ENCODE data around the gene SPP1.

- no peak for TF ChIP-seq CREB1 (IDR thresholded peaks at IDR 0.05; ENCODE audit: low read depth)
- TF ChIP-seq, protein P1, sequence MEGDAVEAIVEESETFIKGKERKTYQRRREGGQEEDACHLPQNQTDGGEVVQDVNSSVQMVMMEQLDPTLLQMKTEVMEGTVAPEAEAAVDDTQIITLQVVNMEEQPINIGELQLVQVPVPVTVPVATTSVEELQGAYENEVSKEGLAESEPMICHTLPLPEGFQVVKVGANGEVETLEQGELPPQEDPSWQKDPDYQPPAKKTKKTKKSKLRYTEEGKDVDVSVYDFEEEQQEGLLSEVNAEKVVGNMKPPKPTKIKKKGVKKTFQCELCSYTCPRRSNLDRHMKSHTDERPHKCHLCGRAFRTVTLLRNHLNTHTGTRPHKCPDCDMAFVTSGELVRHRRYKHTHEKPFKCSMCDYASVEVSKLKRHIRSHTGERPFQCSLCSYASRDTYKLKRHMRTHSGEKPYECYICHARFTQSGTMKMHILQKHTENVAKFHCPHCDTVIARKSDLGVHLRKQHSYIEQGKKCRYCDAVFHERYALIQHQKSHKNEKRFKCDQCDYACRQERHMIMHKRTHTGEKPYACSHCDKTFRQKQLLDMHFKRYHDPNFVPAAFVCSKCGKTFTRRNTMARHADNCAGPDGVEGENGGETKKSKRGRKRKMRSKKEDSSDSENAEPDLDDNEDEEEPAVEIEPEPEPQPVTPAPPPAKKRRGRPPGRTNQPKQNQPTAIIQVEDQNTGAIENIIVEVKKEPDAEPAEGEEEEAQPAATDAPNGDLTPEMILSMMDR (IDR thresholded peaks at IDR 0.05 in 2 of 3, conservative IDR thresholded peaks at IDR 0.05 in 1 of 3; ENCODE audit: control insufficient read depth in 2 of 3, extremely low read depth in 1 of 3, insufficient read depth in 1 of 3, low read depth in 3 of 3, low read length in 3 of 3) = no peak
- TF ChIP-seq POLR2A (IDR thresholded peaks at IDR 0.05; ENCODE audit: low read depth, low read length) = no peak
- TF ChIP-seq SP1 (IDR thresholded peaks at IDR 0.05; ENCODE audit: low read depth, low read length) = no peak
- no peak for TF ChIP-seq HDAC6 (IDR thresholded peaks at IDR 0.05; ENCODE audit: unreplicated experiment)
- no peak for TF ChIP-seq GABPA (IDR thresholded peaks at IDR 0.05; ENCODE audit: low read depth)
- no peak for TF ChIP-seq CHD4 (IDR thresholded peaks at IDR 0.05)
- TF ChIP-seq NR2C2 (IDR thresholded peaks at IDR 0.05; ENCODE audit: borderline replicate concordance, control insufficient read depth, insufficient read length, low read depth) = no peak
- no peak for TF ChIP-seq SMAD1 (IDR thresholded peaks at IDR 0.05; ENCODE audit: low read depth, partially characterized antibody)
- TF ChIP-seq ATF7 (IDR thresholded peaks at IDR 0.05; ENCODE audit: low read depth) = no peak
- no peak for TF ChIP-seq SPI1 (IDR thresholded peaks at IDR 0.05; ENCODE audit: borderline replicate concordance, insufficient read depth, low read depth, low read length)
- TF ChIP-seq RFX5 (IDR thresholded peaks at IDR 0.05; ENCODE audit: low read depth, low read length) = no peak
- no peak for TF ChIP-seq HDAC2 (IDR thresholded peaks at IDR 0.05)
These were observed 6.0 kb downstream of the SPP1 start for GRCh38 chr4:87981486-87981885.

Data from GM12878 (cell line).